Activated B cell treated with CpG ODN at 0.5 μM for 24 hours (primary cell): ENCODE measurements around the gene ZMYND8. TPM values are rescaled to one million over a fixed set of nuclear protein-coding genes. Genes with fewer than 3 reads are reported as not detected.

Experiments used
- ATAC-seq: fragments of 200-7000 bp; cut with Tn5 transposase; one replicate; pipeline ENCODE4 v1.10.0; 2021; ENCODE audit warnings: low read depth, mild to moderate bottlenecking, moderate library complexity
- CTCF ChIA-PET: fragments of 350-600 bp; sonication (Branson Sonifier 250); formaldehyde crosslinking; loops from one replicate; lab custom pipeline; 2021; ENCODE audit warnings: antibody characterized with exemption; lab: Charles Lee
- POLR2A ChIA-PET: fragments of 350-600 bp; sonication (Branson Sonifier 250); formaldehyde crosslinking; loops from one replicate; lab custom pipeline; 2021; ENCODE audit warnings: antibody characterized with exemption; lab: Charles Lee
- DNase-seq: peaks from one replicate; pipeline ENCODE4 v3.0.0; 2022
- H3K27ac Mint-ChIP-seq: one replicate; pipeline ENCODE4 v1.8.0; 2020; ENCODE audit warnings: mixed read lengths
- H3K27me3 Mint-ChIP-seq: one replicate; pipeline ENCODE4 v1.8.0; 2021; ENCODE audit warnings: mixed read lengths
- H3K36me3 Mint-ChIP-seq: one replicate; pipeline ENCODE4 v1.8.0; 2021; ENCODE audit warnings: low read depth, mixed read lengths
- H3K4me1 Mint-ChIP-seq: one replicate; pipeline ENCODE4 v1.8.0; 2021; ENCODE audit warnings: mixed read lengths
- H3K4me3 Mint-ChIP-seq: one replicate; pipeline ENCODE4 v1.8.0; 2020; ENCODE audit warnings: mild to moderate bottlenecking, mixed read lengths
- H3K9me3 Mint-ChIP-seq: one replicate; pipeline ENCODE4 v1.8.0; 2020; ENCODE audit warnings: mixed read lengths
- intact Hi-C: fragments of 100-400 bp; cut with micrococcal nuclease; formaldehyde crosslinking; loops from one replicate; pipeline ENCODE4 v1.15.1; 2024
- total RNA-seq: library from RNA; stranded (reverse); gene quantifications from 2 replicates; pipeline ENCODE4 v1.2.3, GENCODE V29; 2022
- TF ChIP-seq, protein P1 (sequence below): fragments of 200-600 bp; IDR thresholded peaks from one replicate; pipeline ENCODE4 v1.8.0; 2022; ENCODE audit warnings: antibody characterized with exemption, mild to moderate bottlenecking

ZMYND8 gene
- total RNA-seq, 1 donor from 2014 or later, result 42.6 TPM

DNA sequence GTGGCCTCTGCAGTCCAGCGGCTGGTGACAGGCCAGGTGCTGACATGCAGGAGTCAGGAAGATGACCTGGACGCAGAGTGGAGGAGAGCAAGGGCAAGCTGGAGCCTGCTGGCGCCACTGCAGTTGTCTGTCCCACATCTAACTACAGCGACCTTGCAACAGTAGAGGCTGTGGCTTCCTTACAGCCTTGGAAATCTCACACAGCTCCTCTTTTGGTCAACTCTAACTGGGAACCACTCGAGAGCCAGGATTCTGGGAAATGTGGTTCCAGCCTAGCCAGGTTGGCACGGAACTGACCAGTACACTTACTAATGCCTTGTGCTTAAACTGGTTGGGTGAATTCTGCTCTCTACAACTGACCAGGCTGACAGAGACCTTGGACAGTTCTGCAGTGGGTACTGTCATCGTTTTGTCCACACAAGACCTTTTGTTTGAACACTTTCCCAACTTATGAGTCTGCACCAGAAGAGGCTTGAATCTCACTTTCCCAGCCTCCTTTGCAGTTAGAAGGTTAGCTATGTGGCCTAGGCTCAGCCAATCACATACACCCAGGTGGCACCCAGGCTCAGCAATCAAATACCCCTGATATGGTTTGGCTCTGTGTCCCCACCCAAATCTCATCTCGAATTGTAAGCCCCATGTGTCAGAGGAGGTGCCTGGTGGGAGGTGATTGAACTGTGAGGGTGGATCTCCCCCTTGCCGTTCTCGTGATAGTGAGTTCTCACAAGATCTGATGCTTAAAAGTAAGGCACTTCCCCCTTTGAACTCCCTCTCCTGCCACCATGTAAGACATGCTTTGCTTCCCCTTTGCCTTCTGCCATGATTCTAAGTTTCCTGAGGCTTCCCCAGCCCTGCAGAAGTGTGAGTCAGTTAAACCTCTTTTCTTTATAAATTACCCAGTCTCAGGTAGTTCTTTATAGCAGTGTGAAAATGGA is 153.5 kb downstream of the ZMYND8 start:
- Mint-ChIP-seq H3K9me3 (no peaks in the 10 kb centered on the region), H3K27ac (no peak overlapping the region), H3K4me1 (peaks cover 6% of the 10 kb centered on the region), H3K27me3 (no peaks in the 10 kb centered on the region), H3K4me3 (no peak overlapping the region), H3K36me3 (peaks cover 5% of the 10 kb centered on the region)
- ChIA-PET CTCF (no interaction called here), POLR2A (no interaction called here)
- DNase-seq (no peak), ATAC-seq (no peak)
- intact Hi-C loops, result no loop called here
- TF ChIP-seq, protein P1, sequence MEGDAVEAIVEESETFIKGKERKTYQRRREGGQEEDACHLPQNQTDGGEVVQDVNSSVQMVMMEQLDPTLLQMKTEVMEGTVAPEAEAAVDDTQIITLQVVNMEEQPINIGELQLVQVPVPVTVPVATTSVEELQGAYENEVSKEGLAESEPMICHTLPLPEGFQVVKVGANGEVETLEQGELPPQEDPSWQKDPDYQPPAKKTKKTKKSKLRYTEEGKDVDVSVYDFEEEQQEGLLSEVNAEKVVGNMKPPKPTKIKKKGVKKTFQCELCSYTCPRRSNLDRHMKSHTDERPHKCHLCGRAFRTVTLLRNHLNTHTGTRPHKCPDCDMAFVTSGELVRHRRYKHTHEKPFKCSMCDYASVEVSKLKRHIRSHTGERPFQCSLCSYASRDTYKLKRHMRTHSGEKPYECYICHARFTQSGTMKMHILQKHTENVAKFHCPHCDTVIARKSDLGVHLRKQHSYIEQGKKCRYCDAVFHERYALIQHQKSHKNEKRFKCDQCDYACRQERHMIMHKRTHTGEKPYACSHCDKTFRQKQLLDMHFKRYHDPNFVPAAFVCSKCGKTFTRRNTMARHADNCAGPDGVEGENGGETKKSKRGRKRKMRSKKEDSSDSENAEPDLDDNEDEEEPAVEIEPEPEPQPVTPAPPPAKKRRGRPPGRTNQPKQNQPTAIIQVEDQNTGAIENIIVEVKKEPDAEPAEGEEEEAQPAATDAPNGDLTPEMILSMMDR, result no peak

DNA sequence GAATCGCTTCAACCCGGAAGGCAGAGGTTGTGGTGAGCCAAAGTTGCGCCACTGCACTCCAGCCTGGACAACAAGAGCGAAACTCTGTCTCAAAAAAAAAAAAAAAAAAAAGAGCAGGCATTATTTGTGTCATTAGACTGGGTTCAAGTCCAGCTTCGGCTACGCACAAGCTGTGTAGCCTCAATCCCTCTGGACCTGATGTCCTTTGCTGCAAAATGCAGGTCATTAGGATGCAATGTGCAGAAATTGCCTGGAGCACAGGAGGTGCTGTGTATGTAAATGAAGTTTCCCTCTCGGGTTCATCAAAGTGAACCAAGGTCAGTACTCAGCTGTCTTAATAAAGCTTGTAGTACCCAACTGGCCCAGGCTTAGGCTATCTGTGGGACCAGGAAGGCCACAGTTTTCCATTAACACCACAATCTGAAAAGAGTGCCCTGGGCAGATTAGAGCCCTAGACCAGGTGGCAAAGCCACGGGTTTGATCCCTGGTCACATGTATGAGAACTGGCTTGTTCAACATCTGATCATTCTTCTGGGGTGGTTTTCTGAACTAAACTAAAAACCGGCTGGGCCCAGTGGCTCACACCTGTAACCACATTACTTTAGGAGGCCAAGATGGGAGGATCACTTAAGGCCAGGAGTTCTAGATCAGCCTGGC is 155.3 kb downstream of the ZMYND8 start:
- ATAC-seq (no peak), DNase-seq (no peak)
- Mint-ChIP-seq H3K36me3 (no peaks in the 10 kb centered on the region), H3K4me3 (no peak overlapping the region), H3K27ac (no peak overlapping the region), H3K9me3 (no peaks in the 10 kb centered on the region), H3K27me3 (no peaks in the 10 kb centered on the region), H3K4me1 (peaks cover 12% of the 10 kb centered on the region)
- POLR2A ChIA-PET, result no interaction called here
- intact Hi-C loops, result no loop called here
- TF ChIP-seq, protein P1, result no peak
- CTCF ChIA-PET, result interaction anchor here (1.0 kb wide), 1 partner anchor 183 kb away, joined by 5 read pairs; no protein-coding TSS in a partner anchor

DNA sequence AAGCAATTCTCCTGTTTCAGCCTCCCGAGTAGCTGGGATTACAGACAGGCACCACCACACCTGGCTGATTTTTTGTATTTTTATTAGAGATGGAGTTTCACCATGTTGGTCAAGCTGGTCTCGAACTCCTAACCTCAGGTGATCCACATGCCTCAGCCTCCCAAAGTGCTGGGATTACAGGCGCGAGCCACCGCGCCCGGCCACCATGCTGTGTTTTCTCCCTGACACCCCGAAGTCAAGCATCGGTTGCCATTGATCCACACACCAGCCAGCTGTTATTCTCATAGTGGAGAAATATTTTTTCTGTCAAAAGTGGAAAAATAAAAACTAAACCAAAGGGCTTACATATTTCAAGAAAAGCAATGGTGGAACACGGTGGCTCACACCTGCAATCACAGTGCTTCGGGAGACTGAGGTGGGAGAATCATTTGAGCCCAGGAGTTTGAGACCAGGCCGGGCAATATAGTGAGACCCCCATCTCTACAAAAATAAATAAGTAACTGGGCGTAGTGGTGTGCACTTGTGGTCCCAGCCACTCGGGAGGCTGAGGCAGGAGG is 157.4 kb downstream of the ZMYND8 start:
- ChIA-PET POLR2A (no interaction called here), CTCF (interaction anchor here (0.6 to 3.3 kb wide), 3 partner anchors 73 to 422 kb away, joined by 3 to 16 read pairs (median 4); no protein-coding TSS in a partner anchor)
- no peaks in the 10 kb centered on the region for H3K9me3 Mint-ChIP-seq
- peaks cover 7% of the 10 kb centered on the region for H3K4me1 Mint-ChIP-seq
- no peak overlapping the region for H3K27ac Mint-ChIP-seq
- H3K4me3 Mint-ChIP-seq, result no peak overlapping the region
- H3K27me3 Mint-ChIP-seq, result no peaks in the 10 kb centered on the region
- H3K36me3 Mint-ChIP-seq, result no peaks in the 10 kb centered on the region
- TF ChIP-seq, protein P1, result no peak
- no peak for ATAC-seq
- DNase-seq, result no peak
- intact Hi-C loops, result no loop called here

DNA sequence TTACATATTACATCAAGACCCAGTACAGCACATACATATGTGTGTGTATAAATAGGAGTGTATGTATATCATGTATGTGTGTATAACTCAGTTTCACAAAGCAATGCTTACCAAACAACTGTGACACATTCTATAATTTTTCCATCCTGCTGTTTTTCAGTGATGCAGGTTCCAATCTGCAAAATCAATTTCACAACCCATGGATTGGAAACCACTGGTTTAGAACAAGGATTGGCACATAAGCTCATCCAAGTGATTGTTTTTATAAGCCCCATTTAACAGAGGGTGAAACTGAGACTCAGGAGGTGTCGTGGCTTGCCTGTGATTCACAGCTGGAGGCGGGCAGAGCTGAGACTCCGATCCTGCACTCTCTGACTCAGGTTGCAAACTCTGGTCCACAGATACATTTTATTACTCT is 158.2 kb downstream of the ZMYND8 start:
- DNase-seq, result no peak
- no peaks in the 10 kb centered on the region for H3K36me3 Mint-ChIP-seq
- H3K27ac Mint-ChIP-seq, result no peak overlapping the region
- no peaks in the 10 kb centered on the region for H3K9me3 Mint-ChIP-seq
- ChIA-PET CTCF (interaction anchor here (0.6 to 3.3 kb wide), 3 partner anchors 74 to 423 kb away, joined by 3 to 16 read pairs (median 4); no protein-coding TSS in a partner anchor), POLR2A (interaction anchor here (0.5 kb wide), 1 partner anchor 34 kb away, joined by 3 read pairs; no protein-coding TSS in a partner anchor)
- intact Hi-C loops, result no loop called here
- H3K27me3 Mint-ChIP-seq, result no peaks in the 10 kb centered on the region
- no peak for ATAC-seq
- TF ChIP-seq, protein P1, result no peak
- H3K4me3 Mint-ChIP-seq, result no peak overlapping the region
- H3K4me1 Mint-ChIP-seq, result peaks cover 7% of the 10 kb centered on the region
